Measurements from ENCODE around the gene IL6ST.

The IL6ST gene

DNA sequence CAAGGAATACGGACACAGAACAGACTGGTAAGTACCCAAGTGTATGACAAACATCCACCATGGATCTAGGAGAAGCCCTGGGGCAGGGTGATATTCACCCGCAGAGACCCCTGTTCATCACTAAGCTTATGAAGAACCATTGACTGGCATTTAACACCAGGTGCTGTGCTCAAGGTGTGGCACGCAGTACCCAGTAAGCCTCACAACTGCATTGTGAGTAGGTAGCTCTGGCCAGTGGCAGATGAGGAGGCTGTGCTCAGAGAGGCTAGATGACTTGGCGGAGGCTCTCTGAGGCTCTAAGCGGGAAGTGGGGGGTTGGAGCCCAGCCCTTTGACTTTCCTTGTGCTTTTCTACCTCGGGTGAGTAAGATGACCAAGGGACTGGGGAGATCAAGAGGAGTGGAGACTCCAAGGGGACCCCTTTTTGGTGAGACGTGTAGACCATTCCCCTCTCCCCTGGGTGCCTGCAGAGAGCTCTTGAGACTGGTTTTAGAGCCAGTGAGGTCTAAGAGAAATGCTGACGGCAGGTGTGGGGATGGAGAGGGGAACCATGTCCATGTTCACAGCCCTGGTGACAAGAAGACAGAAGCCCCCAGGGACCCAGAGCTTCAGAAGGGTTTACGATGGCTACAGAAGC is 70.8 kb downstream of the IL6ST start:
- in situ Hi-C loops (cut with MboI; ENCODE audit: low sequenced_read_pairs): no loop called here

- in situ Hi-C loops (cut with MboI; ENCODE audit: low sequenced_read_pairs): no loop called here
These were observed 71.5 kb downstream of the IL6ST start for GRCh38 chr5:55923177-55923771.

- in situ Hi-C loops (cut with MboI; ENCODE audit: low sequenced_read_pairs): no loop called here
These were observed 73.1 kb downstream of the IL6ST start for GRCh38 chr5:55921617-55922016.

DNA sequence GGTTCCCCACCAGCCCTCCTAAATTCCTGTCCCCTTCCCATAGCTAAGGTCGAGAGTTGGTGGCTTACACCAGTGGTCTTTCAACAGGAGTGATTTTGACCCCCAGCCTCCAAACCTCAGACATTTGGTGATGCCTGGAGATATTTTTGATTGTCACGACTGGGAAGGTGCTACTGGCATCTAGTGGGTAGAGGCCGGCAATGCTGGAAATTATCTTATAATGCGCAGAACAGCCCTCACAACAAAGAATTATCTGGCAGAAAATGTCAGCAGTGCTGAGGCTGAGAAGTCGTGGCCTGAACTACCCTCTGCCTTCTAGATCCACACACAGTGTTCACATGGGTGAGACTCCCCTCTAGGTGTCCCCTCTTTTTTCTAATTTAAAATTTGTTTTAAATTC is 74.0 kb downstream of the IL6ST start:
- in situ Hi-C loops (cut with MboI; ENCODE audit: low sequenced_read_pairs): no loop called here

GRCh38 chr5:55919625-55920024 is 75.1 kb downstream of the IL6ST start:
- in situ Hi-C loops (cut with MboI; ENCODE audit: low sequenced_read_pairs): no loop called here

- in situ Hi-C loops (cut with MboI; ENCODE audit: low sequenced_read_pairs): no loop called here
These were observed 76.4 kb downstream of the IL6ST start for GRCh38 chr5:55918087-55919035.

DNA sequence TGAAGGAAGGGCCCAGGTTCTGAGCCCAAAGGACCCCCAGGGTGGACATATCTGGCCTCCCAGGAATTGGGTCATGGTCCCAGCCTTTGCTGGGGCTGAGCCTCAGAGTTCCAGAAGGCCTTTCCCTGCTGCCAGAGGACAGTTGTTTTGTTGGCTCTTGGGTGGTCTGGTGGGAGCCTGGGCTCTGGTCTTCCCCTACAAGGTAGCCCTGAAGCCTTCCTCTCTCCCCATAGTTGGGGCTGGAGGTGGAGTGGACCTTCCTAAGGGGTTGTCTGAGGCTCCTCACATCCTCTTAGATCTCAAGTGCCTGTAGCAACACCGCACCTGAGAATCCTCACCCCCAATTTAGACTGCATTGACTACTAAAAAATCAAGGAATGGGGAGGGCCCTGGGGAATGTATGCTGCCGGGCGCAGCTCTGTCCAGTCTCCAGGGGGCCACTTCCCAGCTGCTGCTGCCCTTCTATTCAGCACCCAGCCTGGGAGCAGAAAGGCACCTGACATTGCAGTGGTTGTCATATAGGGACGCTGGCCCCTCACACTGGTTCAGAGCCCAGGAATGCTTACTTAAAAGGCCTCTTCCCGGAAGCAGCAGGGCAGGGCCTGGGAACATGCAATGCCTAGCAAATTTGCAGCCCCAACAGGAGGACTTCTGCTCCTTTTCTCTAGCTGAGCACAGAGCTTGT is 77.2 kb downstream of the IL6ST start:
- in situ Hi-C loops (cut with MboI; ENCODE audit: low sequenced_read_pairs): no loop called here

DNA sequence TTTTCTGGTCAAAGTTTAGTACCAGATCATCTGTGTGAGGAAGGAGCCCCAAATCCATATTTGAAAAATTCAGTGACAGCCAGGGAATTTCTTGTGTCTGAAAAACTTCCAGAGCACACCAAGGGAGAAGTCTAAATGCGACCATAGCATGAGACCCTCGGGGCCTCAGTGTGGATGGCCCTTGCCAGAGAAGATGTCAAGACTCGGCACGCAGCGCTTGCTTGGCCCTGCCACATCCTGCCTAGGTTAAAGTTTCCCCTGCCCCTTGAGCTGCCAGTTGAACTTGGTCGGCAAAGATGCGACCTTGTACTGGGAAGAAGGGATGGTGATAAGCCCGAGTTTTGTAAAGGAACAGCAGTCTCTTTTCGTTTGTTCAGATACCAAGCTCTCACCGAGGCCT is 77.8 kb downstream of the IL6ST start:
- in situ Hi-C loops (cut with MboI; ENCODE audit: low sequenced_read_pairs): no loop called here

GRCh38 chr5:55915783-55916182 is 79.0 kb downstream of the IL6ST start:
- in situ Hi-C loops (cut with MboI; ENCODE audit: low sequenced_read_pairs): no loop called here

- in situ Hi-C loops (cut with MboI; ENCODE audit: low sequenced_read_pairs): no loop called here
These were observed 79.8 kb downstream of the IL6ST start for GRCh38 chr5:55914971-55915370.

GRCh38 chr5:55913466-55914413 is 81.0 kb downstream of the IL6ST start:
- in situ Hi-C loops (cut with MboI; ENCODE audit: low sequenced_read_pairs): no loop called here

GRCh38 chr5:55911784-55912653 is 82.7 kb downstream of the IL6ST start:
- in situ Hi-C loops (cut with MboI; ENCODE audit: low sequenced_read_pairs): no loop called here

DNA sequence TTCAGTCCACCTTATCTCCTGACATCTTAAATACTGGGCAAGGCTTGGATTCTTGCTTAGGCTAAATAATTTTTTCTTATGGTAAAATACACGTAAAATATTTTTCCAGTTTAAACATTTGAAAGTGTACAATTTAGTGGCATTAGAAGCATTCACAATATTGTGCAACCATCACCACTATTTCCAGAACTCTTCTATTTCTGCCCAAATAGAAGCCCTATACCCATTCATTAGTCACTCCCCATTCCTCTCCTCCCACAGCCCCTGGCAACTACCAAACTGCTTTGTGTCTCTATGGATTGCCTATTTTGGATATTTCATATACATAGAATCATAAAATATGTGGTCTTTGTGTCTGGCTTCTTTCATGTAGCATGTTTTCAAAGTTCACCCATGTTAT is 86.0 kb downstream of the IL6ST start:
- in situ Hi-C loops (cut with MboI; ENCODE audit: low sequenced_read_pairs): no loop called here

DNA sequence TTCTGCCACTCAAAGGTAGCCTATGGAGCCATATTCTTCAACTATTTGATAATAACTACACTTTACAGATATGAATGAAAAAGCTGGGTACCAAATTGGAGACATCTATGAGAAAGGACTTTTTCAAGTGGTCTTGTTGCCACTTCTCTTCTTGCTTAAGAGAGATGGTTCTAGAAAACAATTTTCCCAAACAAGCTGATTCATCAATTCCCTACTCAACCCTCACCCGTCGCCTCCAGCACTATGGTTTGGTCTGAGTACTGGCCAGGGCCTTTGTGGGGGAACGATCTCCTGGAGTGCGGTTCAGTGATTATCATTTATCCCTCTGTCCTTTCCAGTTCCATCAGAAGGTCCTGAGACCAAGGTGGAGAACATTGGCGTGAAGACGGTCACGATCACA is 86.8 kb downstream of the IL6ST start:
- in situ Hi-C loops (cut with MboI; ENCODE audit: low sequenced_read_pairs): no loop called here

- in situ Hi-C loops (cut with MboI; ENCODE audit: low sequenced_read_pairs): no loop called here
These were observed 89.5 kb downstream of the IL6ST start for GRCh38 chr5:55905251-55905650.

DNA sequence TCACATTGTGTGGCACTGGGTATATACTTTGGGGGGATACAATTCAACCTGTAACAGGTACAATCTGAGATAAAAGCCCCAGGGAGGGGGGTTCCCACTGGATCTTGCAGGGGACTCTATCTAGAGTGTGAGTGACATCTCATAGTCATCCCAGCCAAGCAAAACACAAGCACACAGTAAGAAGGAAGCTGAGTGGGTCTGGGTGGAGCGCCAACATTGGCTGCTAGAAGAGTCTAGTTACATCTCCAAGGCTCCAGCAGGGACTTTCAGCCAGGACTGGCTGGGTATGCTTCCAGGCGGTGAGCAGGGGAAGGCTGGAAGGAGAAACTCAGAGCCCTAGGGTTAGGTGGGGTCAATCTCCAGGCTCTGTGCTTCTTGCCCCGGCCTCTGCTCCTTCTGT is 90.6 kb downstream of the IL6ST start:
- in situ Hi-C loops (cut with MboI; ENCODE audit: low sequenced_read_pairs): no loop called here

GRCh38 chr5:55903121-55903701 is 91.6 kb downstream of the IL6ST start:
- in situ Hi-C loops (cut with MboI; ENCODE audit: low sequenced_read_pairs): no loop called here

- in situ Hi-C loops (cut with MboI; ENCODE audit: low sequenced_read_pairs): no loop called here
These were observed 92.1 kb downstream of the IL6ST start for GRCh38 chr5:55902696-55903095.

- in situ Hi-C loops (cut with MboI; ENCODE audit: low sequenced_read_pairs): no loop called here
These were observed 94.0 kb downstream of the IL6ST start for GRCh38 chr5:55900776-55901175.

All from HL-60/S4 treated with phorbol 12-myristate 13-acetate at 8.2 ng/mL for 4 days and 3 days (cell line).